GM12878 (cell line): ENCODE data around the gene KRT71. TPM values are rescaled to one million over a fixed set of nuclear protein-coding genes. Genes with fewer than 3 reads are reported as not detected.

Source experiments
- ATAC-seq: fragments of 200-7000 bp; cut with Tn5 transposase; 3 replicates; pipeline ENCODE4 v1.9.1; 2020; ENCODE audit warnings: mild to moderate bottlenecking, moderate library complexity
- BruUV-seq: library from RNA; stranded (reverse); fragments of 400-500 nt; replicated peaks from 2 replicates; lab custom pipeline; 2021; lab: Mats Ljungman, UMichigan
- CTCF ChIA-PET: fragments of 300-600 bp; sonication (Branson Sonifier 250); formaldehyde crosslinking; extraction: SDS; loops from one replicate; lab custom pipeline; 2021; ENCODE audit warnings: inconsistent platforms; lab: Yijun Ruan, JAX
- POLR2A ChIA-PET: fragments of 350-600 bp; formaldehyde crosslinking; extraction: SDS; loops from one replicate; lab custom pipeline; 2021; ENCODE audit warnings: inconsistent platforms; lab: Charles Lee
- RAD21 ChIA-PET: fragments of 300-600 bp; sonication (Branson Sonifier 250); formaldehyde crosslinking; loops from one replicate; lab custom pipeline; 2023; ENCODE audit warnings: antibody characterized with exemption; ENCODE audit not compliant: unreplicated experiment; lab: Charles Lee
- SMC1A ChIA-PET: fragments of 300-600 bp; sonication (Branson Sonifier 250); formaldehyde crosslinking; loops from one replicate; lab custom pipeline; 2023; ENCODE audit not compliant: unreplicated experiment, uncharacterized antibody; lab: Charles Lee
- DNase-seq: peaks from one replicate; pipeline ENCODE4 v3.0.0-alpha.2; 2011; ENCODE audit warnings: low read depth, low spot score
- FAIRE-seq: peaks from 3 replicates; lab custom pipeline; 2011; peaks lifted over from hg19 to GRCh38; lab: Jason Lieb, UNC
- H2AFZ ChIP-seq: 2 replicates; pipeline ENCODE4 v1.6.0; 2011; ENCODE audit warnings: low read depth, low read length, control low read depth; ENCODE audit not compliant: control insufficient read depth
- H3K27ac ChIP-seq: 2 replicates; pipeline ENCODE4 v1.5.1; 2011; ENCODE audit warnings: control low read depth; ENCODE audit not compliant: control insufficient read depth, insufficient read depth
- H3K27me3 ChIP-seq, 2 experiments: replicated peaks in 1 of 2; 2 replicates each; pipeline versions ENCODE4 v1.6.0 to v1.6.1; 2011; ENCODE audit warnings: low read length in 1 of 2; ENCODE audit not compliant: control insufficient read depth in 2 of 2, insufficient read depth in 2 of 2
- H3K36me3 ChIP-seq, 2 experiments: 2 replicates each; pipeline ENCODE4 v1.5.1; 2011; ENCODE audit warnings: low read length in 1 of 2; ENCODE audit not compliant: control insufficient read depth in 2 of 2, insufficient read depth in 2 of 2
- H3K4me1 ChIP-seq: 2 replicates; pipeline ENCODE4 v1.6.1; 2011; ENCODE audit warnings: mild to moderate bottlenecking, low read length, moderate library complexity, mixed read lengths; ENCODE audit not compliant: control insufficient read depth, insufficient read depth
- H3K4me2 ChIP-seq: 2 replicates; pipeline ENCODE4 v1.6.0; 2011; ENCODE audit warnings: control low read depth; ENCODE audit not compliant: control insufficient read depth, insufficient read depth
- H3K4me3 ChIP-seq: fragments of 200-600 bp; sonication (generic); 2 replicates; pipeline ENCODE4 v1.5.1; 2016
- H3K79me2 ChIP-seq: 2 replicates; pipeline ENCODE4 v1.6.0; 2011; ENCODE audit warnings: low read length; ENCODE audit not compliant: control insufficient read depth, insufficient read depth
- H3K9ac ChIP-seq: 2 replicates; pipeline ENCODE4 v1.8.0; 2011; ENCODE audit warnings: low read length, control low read depth, mixed read lengths; ENCODE audit not compliant: control insufficient read depth, insufficient read depth
- H3K9me3 ChIP-seq: replicated peaks from 3 replicates; pipeline ENCODE4 v1.5.1; 2011; ENCODE audit warnings: mild to moderate bottlenecking, low read length; ENCODE audit not compliant: control insufficient read depth, insufficient read depth
- H4K20me1 ChIP-seq: 2 replicates; pipeline ENCODE4 v1.6.0; 2011; ENCODE audit not compliant: control insufficient read depth, insufficient read depth
- ASH2L ChIP-seq: fragments of 300-600, 200-600 bp; sonication (generic); IDR thresholded peaks from 2 replicates; pipeline ENCODE4 v1.6.1; 2017; ENCODE audit warnings: low read depth, mild to moderate bottlenecking, borderline replicate concordance
- ATF3 ChIP-seq: IDR thresholded peaks from 2 replicates; pipeline ENCODE4 v1.6.1; 2011; ENCODE audit warnings: low read depth, mild to moderate bottlenecking, low read length, moderate library complexity, borderline replicate concordance; ENCODE audit errors: extremely low read depth
- BCL11A ChIP-seq: IDR thresholded peaks from 2 replicates; pipeline ENCODE4 v1.6.1; 2011; ENCODE audit warnings: low read depth, low read length
- CEBPZ ChIP-seq: fragments of 150-350 bp; IDR thresholded peaks from 2 replicates; pipeline ENCODE4 v1.6.1; 2016; ENCODE audit warnings: low read depth, low read length
- E4F1 ChIP-seq: fragments of 450-650 bp; IDR thresholded peaks from 2 replicates; pipeline ENCODE4 v1.6.1; 2018; ENCODE audit warnings: borderline replicate concordance, mild to moderate bottlenecking; ENCODE audit not compliant: partially characterized antibody
- MAX ChIP-seq: IDR thresholded peaks from 2 replicates; pipeline ENCODE4 v1.6.1; 2012; ENCODE audit warnings: low read depth, low read length, improper control_type of control experiment
- NR2C1 ChIP-seq: fragments of 450-650 bp; IDR thresholded peaks from 2 replicates; pipeline ENCODE4 v1.6.1; 2017; ENCODE audit warnings: antibody characterized with exemption, mild to moderate bottlenecking, moderate library complexity
- PKNOX1 ChIP-seq: fragments of 450-650 bp; IDR thresholded peaks from 2 replicates; pipeline ENCODE4 v1.6.1; 2016; ENCODE audit warnings: mild to moderate bottlenecking
- POU2F2 ChIP-seq: IDR thresholded peaks from 3 replicates; pipeline ENCODE4 v1.6.1; 2011; ENCODE audit warnings: low read depth, mild to moderate bottlenecking, low read length, borderline replicate concordance
- SRF ChIP-seq, 2 experiments: IDR thresholded peaks; 2 replicates each; pipeline ENCODE4 v1.6.1; 2011; ENCODE audit warnings: low read depth in 2 of 2, low read length in 2 of 2, mild to moderate bottlenecking in 1 of 2, moderate library complexity in 1 of 2
- USF1 ChIP-seq: IDR thresholded peaks from 2 replicates; pipeline ENCODE4 v1.6.1; 2011; ENCODE audit warnings: borderline replicate concordance, low read depth, mild to moderate bottlenecking, moderate library complexity, mixed read lengths, low read length; ENCODE audit not compliant: insufficient read depth; ENCODE audit errors: extremely low read length
- ZBED1 ChIP-seq: IDR thresholded peaks from 2 replicates; pipeline ENCODE4 v1.6.1; 2016; ENCODE audit warnings: borderline replicate concordance
- WGBS: methylation state at CpG from one replicate; pipeline ENCODE4 v1.1.6; 2016; ENCODE audit warnings: low lambda C conversion rate; ENCODE audit not compliant: insufficient replicate concordance, insufficient coverage; ENCODE audit errors: missing lambda C conversion rate; 5-methylcytosine and 5-hydroxymethylcytosine counted together
- in situ Hi-C: fragments of 300-500 bp; cut with MboI; formaldehyde crosslinking; loops from 9 replicates; pipeline ENCODE4 v1.14.3; 2018; ENCODE audit warnings: mixed read lengths
- intact Hi-C: fragments of 100-400 bp; cut with micrococcal nuclease; formaldehyde crosslinking; loops from one replicate; pipeline ENCODE4 v1.14.2; 2022; ENCODE audit not compliant: unreplicated experiment
- polyA plus RNA-seq, 11 experiments: library from polyadenylated mRNA; depleted of rRNA in 4 of 11; unstranded in 6 of 11; stranded (reverse) in 5 of 11; fragments of >200 nt; fragmentation: Nextera tagmentation in 4 of 11; fragmentation: Illumina TruSeq in 1 of 11; extraction: Ambion mirVana in 4 of 11; extraction: Trizol in 1 of 11; gene quantifications; 1 replicate in 1 of 11; 2 replicates in 10 of 11; pipeline versions ENCODE4 v1.2.1 to v1.2.3, GENCODE V29; 2011 to 2016; ENCODE audit warnings: inconsistent platforms in 2 of 11, missing spikeins in 2 of 11, low read depth in 1 of 11
- total RNA-seq, 4 experiments: library from RNA; depleted of rRNA in 3 of 4; stranded (reverse); fragments of >200 nt in 3 of 4; fragmentation: Illumina TruSeq in 1 of 4; extraction: Trizol in 1 of 4; gene quantifications; 2 replicates each; pipeline versions ENCODE4 v1.2.1 to v1.2.3, GENCODE V29; 2013 to 2021

KRT71 gene
- total and polyA plus RNA-seq, 10 of the 15 experiments (the other 5 are each of a cell fraction or from before 2014, with no cell fraction given): not detected

- intact Hi-C loops (no loop called here), in situ Hi-C loops (no loop called here)
- H3K9me3 ChIP-seq: no peaks in the 10 kb centered on the region
- no peak overlapping the region for H2AFZ ChIP-seq
- ChIA-PET RAD21 (no interaction called here), POLR2A (no interaction called here), SMC1A (no interaction called here), CTCF (no interaction called here)
- peaks cover 0 to 14% of the 10 kb centered on the region in 2 experiments; a peak in 3 of 4 replicates for H3K27me3 ChIP-seq
- 2% methylated on average over 5 of the region's 5 CpGs for WGBS
- no TSS peak for BruUV-seq
- H3K9ac ChIP-seq: no peak overlapping the region
- no peaks in the 10 kb centered on the region for H3K4me1 ChIP-seq
- H3K4me3 ChIP-seq: no peak overlapping the region
- no peaks in the 10 kb centered on the region for H3K36me3 ChIP-seq
- FAIRE-seq (no peak), ATAC-seq (no peak), DNase-seq (no peak)
- H3K27ac ChIP-seq: no peak overlapping the region
- H3K79me2 ChIP-seq: no peaks in the 10 kb centered on the region
- H3K4me2 ChIP-seq: no peak overlapping the region
- H4K20me1 ChIP-seq: no peaks in the 10 kb centered on the region
- TF ChIP-seq CEBPZ: no peak
- no peak for TF ChIP-seq BCL11A
- TF ChIP-seq MAX: no peak
- TF ChIP-seq PKNOX1: no peak
- no peak for TF ChIP-seq USF1
- no peak for TF ChIP-seq ZBED1
- TF ChIP-seq E4F1: no peak
- no peak for TF ChIP-seq SRF (IDR thresholded peaks at IDR 0.05; ENCODE audit: low read depth in 2 of 2, low read length in 2 of 2)
- TF ChIP-seq NR2C1: no peak
- no peak for TF ChIP-seq POU2F2
- no peak for TF ChIP-seq ATF3
- no peak for TF ChIP-seq ASH2L
Measured at GRCh38 chr12:52598966-52599365, 46.0 kb upstream of the KRT71 start.
